Measurements from ENCODE around the gene TCEAL8.
A peak's percentile ranks its signal among the peaks of the same experiment; 100 is the strongest.

Gene TCEAL8

GRCh38 chrX:103258275-103258674, 3.3 kb upstream of the TCEAL8 start:
- no peak for DNase-seq (ENCODE audit: extremely low read depth, low read depth)
- no peak for TF ChIP-seq CTCF (IDR thresholded peaks at IDR 0.05; ENCODE audit: low read depth, low read length)

GRCh38 chrX:103256651-103257050, 1.7 kb upstream of the TCEAL8 start:
- no peak for TF ChIP-seq CTCF (IDR thresholded peaks at IDR 0.05; ENCODE audit: low read depth, low read length)
- DNase-seq (ENCODE audit: extremely low read depth, low read depth), result no peak

- DNase-seq (ENCODE audit: extremely low read depth, low read depth), result no peak
- TF ChIP-seq CTCF (IDR thresholded peaks at IDR 0.05; ENCODE audit: low read depth, low read length), result no peak
Observed at GRCh38 chrX:103254171-103254824, 657 bp downstream of the TCEAL8 start.

DNA sequence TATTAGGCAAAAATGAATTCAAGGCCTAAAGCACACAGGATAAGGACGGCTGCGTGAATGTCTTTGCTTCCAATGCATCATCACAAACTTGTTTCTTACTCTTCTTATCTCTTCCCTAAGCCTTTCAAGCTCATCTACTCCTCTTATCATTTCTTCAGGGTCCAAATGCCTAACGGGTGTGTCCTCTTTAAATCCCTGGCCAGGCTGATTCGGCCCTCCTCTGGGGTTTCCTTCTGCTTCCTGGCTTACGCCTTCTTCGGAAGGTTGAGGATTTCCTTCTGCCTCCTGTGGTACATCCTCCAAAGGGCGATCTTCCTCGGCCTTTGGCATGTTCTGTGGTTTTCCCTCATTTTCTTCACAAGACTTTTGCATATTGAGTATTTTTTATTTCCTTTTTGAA, 1.3 kb downstream of the TCEAL8 start:
- TF ChIP-seq CTCF (IDR thresholded peaks at IDR 0.05; ENCODE audit: low read depth, low read length), result no peak
- no peak for DNase-seq (ENCODE audit: extremely low read depth, low read depth)

- DNase-seq (ENCODE audit: extremely low read depth, low read depth), result no peak
- TF ChIP-seq CTCF (IDR thresholded peaks at IDR 0.05; ENCODE audit: low read depth, low read length), result no peak
Observed at GRCh38 chrX:103250977-103251376, 4.0 kb downstream of the TCEAL8 start.

DNA sequence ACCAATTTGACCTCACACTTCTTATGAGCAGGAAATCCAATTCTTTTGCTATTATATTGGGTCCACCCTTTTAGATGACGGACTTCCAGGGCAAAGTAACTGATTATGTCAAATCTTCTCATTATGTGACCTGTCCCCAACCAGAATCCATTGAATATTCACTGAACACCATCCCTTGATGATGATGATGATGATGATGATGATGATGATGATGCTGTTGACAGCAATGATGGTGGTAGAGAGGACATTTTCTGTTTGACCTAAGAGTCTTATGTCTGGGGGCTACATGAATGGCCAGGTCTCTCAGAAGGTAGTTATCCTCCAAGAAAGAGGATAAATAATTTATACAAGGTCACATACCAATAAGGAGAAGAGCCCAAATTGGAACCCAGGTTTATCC, 5.2 kb downstream of the TCEAL8 start:
- DNase-seq (ENCODE audit: extremely low read depth, low read depth), result no peak
- TF ChIP-seq CTCF (IDR thresholded peaks at IDR 0.05; ENCODE audit: low read depth, low read length), result no peak

- peak; percentile 38 for TF ChIP-seq CTCF (IDR thresholded peaks at IDR 0.05; ENCODE audit: low read depth, low read length)
- DNase-seq (ENCODE audit: extremely low read depth, low read depth), result no peak
Observed at GRCh38 chrX:103248553-103248952, 6.4 kb downstream of the TCEAL8 start.
